Testis (tissue), 2 donors: Measurements from ENCODE around the gene SYNRG.

Experiments used
- CTCF ChIP-seq, 3 experiments: fragments of 450-650 bp in 2 of 3; fragments of 200-600 bp in 1 of 3; sonication (generic) in 1 of 3; IDR thresholded peaks; one replicate each; pipeline ENCODE4 v1.5.1; 2016 to 2019; ENCODE audit warnings: antibody characterized with exemption in 3 of 3, mild to moderate bottlenecking in 2 of 3, moderate library complexity in 1 of 3
- POLR2A ChIP-seq: fragments of 450-650 bp; IDR thresholded peaks from one replicate; pipeline ENCODE4 v1.6.1; 2017; ENCODE audit warnings: antibody characterized with exemption, mild to moderate bottlenecking, moderate library complexity

- no peak for TF ChIP-seq POLR2A
- TF ChIP-seq CTCF (IDR thresholded peaks at IDR 0.05), result no peak
These were observed 11.1 kb downstream of the SYNRG start for GRCh38 chr17:37598145-37598544.
